Peyer's patch (tissue), 4 donors: ENCODE measurements around the gene WBP4.

Experiments used
- CTCF ChIP-seq, 6 experiments: fragments of 450-650 bp in 4 of 6; fragments of 200-600 bp in 2 of 6; sonication (generic) in 1 of 6; IDR thresholded peaks; one replicate each; pipeline ENCODE4 v1.5.1; 2017 to 2019; ENCODE audit warnings: antibody characterized with exemption in 6 of 6, mild to moderate bottlenecking in 3 of 6, moderate library complexity in 1 of 6
- POLR2A ChIP-seq, 2 donors: fragments of 450-650 bp; IDR thresholded peaks; one replicate each; pipeline ENCODE4 v1.5.1; 2017; ENCODE audit warnings: antibody characterized with exemption in 2 of 2, mild to moderate bottlenecking in 2 of 2, moderate library complexity in 2 of 2

DNA sequence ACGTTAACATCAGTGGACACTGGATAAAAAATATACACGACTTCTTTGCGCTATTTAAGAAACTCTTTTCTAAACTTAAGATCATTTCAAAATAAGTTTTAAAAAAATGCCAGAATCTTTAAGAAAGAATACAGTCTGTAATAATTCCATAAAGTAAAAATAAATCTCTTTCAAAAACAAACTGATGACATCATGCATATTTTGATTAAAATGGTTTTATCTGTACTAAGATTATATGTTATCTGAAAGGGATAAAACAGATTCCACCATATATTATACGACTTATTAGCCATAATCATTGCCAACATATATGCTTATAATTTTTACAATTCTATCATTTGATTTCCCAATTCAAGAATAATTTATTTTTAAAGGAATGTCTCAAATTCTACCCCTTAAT is 26.9 kb upstream of the WBP4 start:
- TF ChIP-seq POLR2A (IDR thresholded peaks at IDR 0.05) (no peak), CTCF (IDR thresholded peaks at IDR 0.05) (no peak)
